NCI-H2107 treated with DMSO at 0.1 percent for 48 hours (cell line): ENCODE data around the gene ACSL6.

Experiments
- DNase-seq: peaks from one replicate; lab custom pipeline; 2025; ENCODE audit not compliant: unreplicated experiment; lab: John Stamatoyannopoulos, UW

Gene ACSL6

GRCh38 chr5:132049559-132049958 lies 38.1 kb upstream of the ACSL6 start:
- no peak for DNase-seq

- no peak for DNase-seq
These were observed 37.6 kb upstream of the ACSL6 start for GRCh38 chr5:132049093-132049492.

- DNase-seq = no peak
These were observed 35.4 kb upstream of the ACSL6 start for GRCh38 chr5:132046880-132047299.

- DNase-seq = no peak
These were observed 32.7 kb upstream of the ACSL6 start for GRCh38 chr5:132044207-132044606.

GRCh38 chr5:132037353-132037752 lies 25.9 kb upstream of the ACSL6 start:
- DNase-seq = no peak

- DNase-seq = no peak
These were observed 21.7 kb upstream of the ACSL6 start for GRCh38 chr5:132033122-132033521.

- no peak for DNase-seq
These were observed 20.7 kb upstream of the ACSL6 start for GRCh38 chr5:132032196-132032595.

GRCh38 chr5:132030610-132031009 lies 19.2 kb upstream of the ACSL6 start:
- DNase-seq = no peak

- DNase-seq = no peak
These were observed 18.3 kb upstream of the ACSL6 start for GRCh38 chr5:132029609-132030330.

- no peak for DNase-seq
These were observed 15.6 kb upstream of the ACSL6 start for GRCh38 chr5:132027027-132027426.

- DNase-seq = no peak
These were observed 15.1 kb upstream of the ACSL6 start for GRCh38 chr5:132026516-132027008.

- no peak for DNase-seq
These were observed 14.0 kb upstream of the ACSL6 start for GRCh38 chr5:132025403-132025971.

GRCh38 chr5:132024789-132025402 lies 13.4 kb upstream of the ACSL6 start:
- DNase-seq = no peak

GRCh38 chr5:132024117-132024435 lies 12.6 kb upstream of the ACSL6 start:
- no peak for DNase-seq

GRCh38 chr5:132023258-132024116 lies 12.0 kb upstream of the ACSL6 start:
- DNase-seq = no peak

- no peak for DNase-seq
These were observed 11.3 kb upstream of the ACSL6 start for GRCh38 chr5:132022737-132023136.

GRCh38 chr5:132021654-132022053 lies 10.2 kb upstream of the ACSL6 start:
- DNase-seq = no peak

GRCh38 chr5:132020568-132021339 lies 9.3 kb upstream of the ACSL6 start:
- no peak for DNase-seq

GRCh38 chr5:132019857-132020555 lies 8.5 kb upstream of the ACSL6 start:
- no peak for DNase-seq

GRCh38 chr5:132019337-132019736 lies 7.9 kb upstream of the ACSL6 start:
- DNase-seq = no peak
